HG03025 (cell line): ENCODE measurements around the gene CFAP70.
"Not testable (repeated sequence)": the region's sequence is repeated elsewhere in the genome, so short reads cannot be mapped to it uniquely, and the experiment has no call there.

Experiments
- ATAC-seq: cut with Tn5 transposase; IDR thresholded peaks from one replicate; pipeline ENCODE4 v1.9.1; 2021; ENCODE audit warnings: mild to moderate bottlenecking, moderate library complexity; ENCODE audit not compliant: unreplicated experiment, low FRiP score

CFAP70 gene

GRCh38 chr10:73258612-73259011, 100.1 kb downstream of the CFAP70 start:
- not testable (repeated sequence) for ATAC-seq

GRCh38 chr10:73253225-73253555, 105.5 kb downstream of the CFAP70 start:
- ATAC-seq, result no peak

- ATAC-seq, result peak; percentile 75
Measured at GRCh38 chr10:73252445-73253224, 106.0 kb downstream of the CFAP70 start, which contains the start of gene MRPS16. Gene MRPS16 (minus strand): TSS chr10:73252644. CDS start chr10:73252482, 162 bp downstream.

- ATAC-seq, result no peak
Measured at GRCh38 chr10:73251683-73252444, 106.8 kb downstream of the CFAP70 start.

GRCh38 chr10:73248259-73248724, 110.4 kb downstream of the CFAP70 start:
- ATAC-seq, result no peak

GRCh38 chr10:73247509-73248258, 111.0 kb downstream of the CFAP70 start:
- no peak for ATAC-seq

DNA sequence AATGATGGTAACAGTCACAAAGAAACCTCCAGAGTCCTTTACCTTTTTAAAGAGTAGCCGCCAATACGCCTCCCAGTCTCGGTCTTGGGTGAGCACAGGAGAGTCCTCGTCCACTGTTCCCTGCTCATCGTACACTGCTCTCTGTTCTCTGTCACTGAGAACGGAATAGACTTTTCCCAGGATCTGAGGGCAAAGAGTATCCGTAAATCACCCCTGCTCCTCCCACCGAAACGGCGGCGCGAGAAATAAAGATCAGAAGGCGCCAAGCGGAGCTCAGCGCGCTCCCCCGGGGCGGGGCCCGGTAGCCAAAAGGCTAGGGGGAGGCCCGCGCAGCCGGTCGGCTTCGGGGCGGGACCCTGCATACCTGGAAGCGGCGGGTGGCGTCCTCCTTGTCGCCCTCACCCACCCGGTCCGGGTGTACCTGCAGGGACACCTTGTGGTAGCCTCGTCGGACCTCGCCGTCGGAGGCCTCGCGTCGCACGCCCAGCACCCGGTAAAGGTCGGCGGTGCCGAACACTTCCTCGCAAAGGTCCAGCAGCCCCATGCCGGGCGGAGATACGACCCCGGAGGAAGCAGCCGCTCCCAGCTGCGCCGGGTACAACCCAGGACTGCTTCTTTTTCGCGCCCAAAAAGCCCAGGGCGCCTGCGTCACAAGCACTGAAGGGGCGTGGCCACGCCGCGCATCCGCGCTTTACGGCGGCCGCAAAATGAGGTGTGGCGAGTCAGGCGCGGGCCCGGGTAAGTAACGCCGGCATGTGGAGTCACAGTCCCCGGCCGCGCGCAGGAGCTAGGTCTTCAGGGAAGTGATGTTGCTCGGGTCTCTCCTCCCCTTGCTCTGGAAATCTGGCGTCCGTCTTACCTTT, 111.8 kb downstream of the CFAP70 start, which contains the start of gene DNAJC9:
Gene DNAJC9, minus strand, starts transcription at position 610 of the 863 bp plus-strand sequence. Its CDS starts 66 bp downstream, at position 544.
- peak; percentile 76 for ATAC-seq

GRCh38 chr10:73246322-73246645, 112.4 kb downstream of the CFAP70 start:
- no peak for ATAC-seq

GRCh38 chr10:73244866-73245477, 113.7 kb downstream of the CFAP70 start:
- no peak for ATAC-seq

DNA sequence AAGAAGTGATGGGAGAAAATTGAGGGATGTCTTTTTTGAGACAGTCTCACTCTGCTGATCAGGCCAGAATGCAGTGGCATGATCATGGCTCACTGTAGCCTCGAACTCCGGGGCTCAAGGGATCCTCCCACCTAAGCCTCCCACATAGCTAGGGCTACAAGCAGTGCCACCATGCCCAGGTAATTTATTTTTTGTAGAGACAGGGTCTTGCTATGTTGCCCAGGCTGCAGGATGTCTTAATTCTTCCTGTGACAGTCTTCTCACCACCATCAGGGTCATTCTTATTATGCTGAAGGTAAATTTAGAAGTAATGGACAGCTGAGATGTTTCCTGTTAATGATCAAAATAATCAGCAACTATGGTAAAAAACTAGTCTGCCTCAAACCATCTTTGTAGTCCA, 118.8 kb downstream of the CFAP70 start:
- ATAC-seq, result no peak

DNA sequence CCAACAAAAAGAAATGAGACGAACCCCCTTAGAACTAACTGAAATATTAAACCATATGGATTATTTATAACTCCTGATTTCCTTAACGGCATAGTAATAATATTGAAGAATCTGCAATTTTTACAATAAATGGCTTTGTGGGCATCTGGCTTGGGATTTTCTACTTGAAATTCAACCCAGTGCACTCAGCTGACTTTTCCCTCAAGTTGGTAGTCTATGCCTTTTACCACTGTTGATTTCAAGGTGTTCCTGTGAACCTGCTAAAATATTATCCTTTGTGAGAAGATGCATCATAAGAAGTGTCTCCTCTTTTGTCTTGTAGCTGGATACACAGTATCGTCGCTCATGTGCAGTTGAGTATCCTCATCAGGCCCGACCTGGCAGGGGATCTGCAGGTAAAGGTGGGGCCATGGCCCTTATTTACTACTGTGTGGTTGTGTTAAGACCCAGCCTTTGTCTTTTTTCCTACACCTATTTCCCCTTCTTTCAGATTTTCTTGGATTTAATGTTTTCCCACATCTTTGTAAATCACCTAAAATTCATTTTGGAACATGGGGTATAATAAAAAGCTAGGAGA, 119.6 kb downstream of the CFAP70 start:
- ATAC-seq, result no peak

DNA sequence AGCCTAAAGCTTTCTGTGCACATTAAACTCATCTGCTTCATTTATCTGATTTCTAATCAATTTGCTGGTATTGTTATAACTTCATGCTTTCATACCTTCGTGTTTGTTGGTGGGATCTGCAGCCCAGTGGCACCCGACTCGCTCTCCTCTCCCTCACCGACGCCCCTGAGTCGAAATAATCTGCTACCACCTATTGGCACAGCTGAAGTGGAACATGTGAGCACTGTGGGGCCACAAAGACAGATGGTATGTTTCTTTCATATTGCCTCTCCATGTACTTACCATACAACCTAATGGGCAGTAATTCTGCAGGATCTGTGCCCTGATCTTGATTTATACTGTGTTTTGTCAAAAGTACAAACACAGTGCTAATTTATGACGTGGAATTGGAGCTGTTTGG, 124.0 kb downstream of the CFAP70 start:
- ATAC-seq, result no peak

DNA sequence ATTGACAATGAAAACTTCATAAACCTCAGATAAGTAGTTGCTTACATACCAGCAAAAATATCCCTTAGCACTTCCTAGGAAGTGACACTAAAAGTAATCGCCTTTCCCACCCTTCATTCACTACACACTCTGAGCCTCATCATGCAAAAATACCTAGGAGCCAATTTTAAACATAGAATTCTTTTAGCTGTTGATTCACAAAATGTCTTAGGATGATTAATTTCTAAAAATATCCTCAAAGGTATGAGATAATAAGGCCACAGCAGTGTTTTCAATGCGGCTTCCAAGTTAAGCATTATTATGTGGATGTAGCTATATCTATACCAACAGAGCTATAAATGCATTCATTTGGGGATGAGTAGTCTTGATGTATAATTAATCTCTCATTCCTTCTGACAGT, 124.8 kb downstream of the CFAP70 start:
- no peak for ATAC-seq

- ATAC-seq, result no peak
Measured at GRCh38 chr10:73232887-73233286, 125.8 kb downstream of the CFAP70 start.

- no peak for ATAC-seq
Measured at GRCh38 chr10:73229567-73229966, 129.1 kb downstream of the CFAP70 start.

DNA sequence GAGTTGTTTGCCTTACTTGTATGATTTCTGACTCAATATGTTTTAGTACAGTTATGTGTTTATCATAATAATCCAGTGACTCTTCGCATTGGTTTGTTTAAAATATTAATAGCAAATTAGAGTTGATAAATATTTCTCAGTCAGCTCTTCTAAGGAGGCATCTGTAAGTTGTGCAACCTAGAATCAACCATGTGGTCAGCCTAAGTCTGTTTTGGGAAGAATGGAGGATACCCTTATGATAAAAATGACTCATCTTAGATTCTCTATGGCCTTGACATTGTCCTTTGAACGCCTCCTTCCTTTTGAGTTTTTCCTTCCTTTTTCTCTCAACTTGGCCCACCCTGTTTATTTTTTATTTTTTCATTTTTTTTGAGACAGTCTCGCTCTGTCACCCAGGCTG, 130.4 kb downstream of the CFAP70 start:
- no peak for ATAC-seq

DNA sequence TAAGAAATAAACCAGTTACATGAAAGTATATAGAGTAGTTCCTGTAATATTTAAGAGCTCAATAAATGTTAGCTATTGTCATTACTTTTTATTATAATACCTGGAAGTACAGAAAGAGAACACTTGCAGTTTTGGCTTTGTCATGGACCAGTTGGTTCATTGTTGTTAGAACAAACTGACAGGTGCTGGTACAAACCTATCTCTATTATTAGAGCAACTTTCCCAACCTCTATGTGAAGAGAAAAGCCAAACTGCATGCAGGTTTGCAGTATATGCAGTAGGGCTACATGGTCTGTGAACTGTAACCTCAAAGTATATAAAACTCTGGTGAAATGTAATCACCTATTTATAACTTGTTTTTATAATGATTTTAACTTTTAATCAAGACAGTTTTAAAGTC, 132.0 kb downstream of the CFAP70 start:
- ATAC-seq, result no peak

GRCh38 chr10:73225518-73225917, 133.1 kb downstream of the CFAP70 start:
- ATAC-seq, result no peak

DNA sequence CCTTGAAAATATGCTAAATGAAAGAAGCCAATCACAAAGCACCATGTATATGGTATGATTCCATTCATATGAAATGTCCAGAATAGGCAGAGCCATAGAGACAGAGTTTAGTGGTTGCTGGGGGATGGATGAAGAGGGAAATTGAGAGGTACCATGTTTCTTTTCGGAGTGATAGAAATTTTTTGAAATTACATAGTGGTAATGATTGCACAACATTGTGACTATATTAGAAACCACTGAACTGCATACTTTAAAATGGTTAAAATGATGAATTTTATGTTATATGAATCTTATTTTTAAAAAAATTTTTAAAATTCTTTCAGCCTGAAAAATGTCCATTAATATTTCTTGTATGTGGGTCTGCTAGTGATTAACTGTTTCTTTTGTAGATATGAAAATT, 137.7 kb downstream of the CFAP70 start:
- ATAC-seq, result no peak
